Stimulated activated CD4-positive, alpha-beta T cell treated with anti-CD3 and anti-CD28 coated beads, Interleukin-1b, Interleukin-23, amount 100 ng/mL, for 4 hours (primary cell): ENCODE data around the gene AFF4.

Experiments used
- DNase-seq, 2 donors: peaks; one replicate each; pipeline ENCODE4 v3.0.0-alpha.2; 2020; ENCODE audit warnings: low read depth in 2 of 2

AFF4 gene

GRCh38 chr5:132895719-132896305 lies 67.6 kb downstream of the AFF4 start:
- no peak for DNase-seq

DNA sequence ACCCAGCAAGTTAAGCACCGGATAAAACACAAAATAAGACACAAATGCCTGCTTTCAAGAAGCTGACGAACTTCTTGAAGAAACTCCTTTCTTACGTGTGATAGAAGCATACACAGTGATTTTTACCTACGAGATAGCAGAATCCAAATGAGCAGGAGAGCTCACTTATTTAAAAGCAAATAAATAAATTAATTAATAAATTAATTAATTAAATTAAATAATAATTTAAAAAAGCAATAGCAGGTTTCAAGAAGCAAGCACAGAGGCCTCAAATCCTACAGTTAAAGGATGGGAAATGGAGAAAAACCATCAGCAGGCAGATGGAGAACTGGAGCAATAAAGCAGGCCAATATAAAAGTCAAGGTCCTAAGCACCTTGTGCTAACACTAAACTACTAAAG lies 72.6 kb downstream of the AFF4 start:
- DNase-seq = no peak

- no peak for DNase-seq
Measured at GRCh38 chr5:132889501-132889900, 73.9 kb downstream of the AFF4 start.

GRCh38 chr5:132887283-132887682 lies 76.2 kb downstream of the AFF4 start:
- DNase-seq = no peak

DNA sequence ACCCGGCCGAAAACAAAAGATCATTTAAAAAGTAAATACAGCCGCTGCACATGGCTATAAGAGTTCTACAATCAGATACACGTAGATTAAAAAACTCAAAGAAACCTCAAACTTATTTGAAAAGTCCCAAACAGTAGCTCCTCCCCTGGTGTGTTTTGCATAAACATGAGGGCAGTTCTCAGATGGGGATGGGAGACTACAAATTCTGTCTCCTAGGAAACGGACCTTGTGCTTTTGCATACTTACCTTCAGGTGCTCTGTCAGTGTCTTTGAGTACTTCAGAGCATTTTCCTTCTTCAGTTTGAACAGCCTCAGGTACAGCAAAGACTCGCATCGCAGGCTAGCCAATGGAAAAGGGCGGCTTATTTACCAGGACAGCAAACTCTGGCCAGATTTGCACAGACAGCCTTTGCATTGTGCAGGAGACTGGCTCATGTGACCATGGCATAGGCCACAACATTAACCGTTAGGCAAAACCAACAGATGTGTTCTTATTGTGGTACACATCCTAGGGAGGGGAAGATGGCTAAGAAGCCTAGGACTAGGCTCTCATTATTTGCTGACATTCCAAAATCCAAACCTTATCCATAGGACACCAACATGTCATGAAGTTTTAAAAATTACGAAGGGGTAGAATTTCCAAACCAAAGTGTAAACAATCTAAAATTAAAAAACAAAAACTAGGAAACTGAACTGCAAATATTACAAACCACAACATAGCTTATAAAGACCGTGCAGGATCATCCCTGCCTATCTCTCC lies 77.2 kb downstream of the AFF4 start:
- DNase-seq = no peak

DNA sequence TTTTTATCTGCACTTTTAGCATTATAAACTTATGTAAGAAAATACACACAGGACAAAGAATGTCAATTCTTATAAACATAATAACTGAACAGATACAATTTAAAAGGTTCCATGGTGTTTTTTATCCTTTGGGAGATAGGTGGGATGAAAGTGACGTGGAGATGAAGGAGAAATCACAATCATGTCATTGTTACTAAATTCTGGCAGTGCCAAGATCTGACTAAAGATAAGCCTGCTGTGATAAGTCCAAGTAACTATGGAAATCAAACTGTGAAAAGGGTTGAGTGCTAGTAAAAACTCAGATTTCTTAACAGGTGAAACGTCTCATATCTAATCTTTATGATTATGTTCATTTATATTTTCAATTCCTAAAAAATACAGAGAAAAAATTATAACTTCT lies 78.9 kb downstream of the AFF4 start:
- no peak for DNase-seq

DNA sequence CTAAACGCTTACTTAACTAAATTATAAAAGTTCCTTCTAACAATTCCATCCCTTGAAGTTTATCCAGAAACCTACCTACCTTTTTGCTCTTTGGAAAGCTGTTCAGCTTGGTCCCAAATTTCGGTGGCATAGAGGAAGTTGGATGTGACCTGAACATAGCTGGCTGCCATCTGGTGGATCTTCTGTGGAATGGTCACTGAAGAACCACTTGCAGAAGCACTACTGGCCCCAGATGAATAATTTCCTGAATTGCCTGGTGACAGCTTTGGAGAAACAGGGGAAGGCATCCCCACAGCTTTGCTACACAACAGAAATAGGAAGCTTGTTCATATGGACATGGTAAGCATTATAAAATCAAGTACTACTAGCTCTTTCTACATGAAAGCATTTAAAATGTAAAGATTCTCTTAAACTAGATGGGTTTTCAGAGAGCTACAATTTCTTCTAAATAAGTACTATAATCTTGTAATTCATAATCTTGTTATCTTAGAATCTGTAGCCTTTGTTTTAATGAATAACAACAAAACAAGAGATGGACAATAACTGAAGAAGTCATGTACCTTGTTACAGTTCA lies 80.1 kb downstream of the AFF4 start:
- no peak for DNase-seq

GRCh38 chr5:132877938-132878337 lies 85.5 kb downstream of the AFF4 start:
- no peak for DNase-seq

GRCh38 chr5:132877466-132877865 lies 86.0 kb downstream of the AFF4 start:
- no peak for DNase-seq

DNA sequence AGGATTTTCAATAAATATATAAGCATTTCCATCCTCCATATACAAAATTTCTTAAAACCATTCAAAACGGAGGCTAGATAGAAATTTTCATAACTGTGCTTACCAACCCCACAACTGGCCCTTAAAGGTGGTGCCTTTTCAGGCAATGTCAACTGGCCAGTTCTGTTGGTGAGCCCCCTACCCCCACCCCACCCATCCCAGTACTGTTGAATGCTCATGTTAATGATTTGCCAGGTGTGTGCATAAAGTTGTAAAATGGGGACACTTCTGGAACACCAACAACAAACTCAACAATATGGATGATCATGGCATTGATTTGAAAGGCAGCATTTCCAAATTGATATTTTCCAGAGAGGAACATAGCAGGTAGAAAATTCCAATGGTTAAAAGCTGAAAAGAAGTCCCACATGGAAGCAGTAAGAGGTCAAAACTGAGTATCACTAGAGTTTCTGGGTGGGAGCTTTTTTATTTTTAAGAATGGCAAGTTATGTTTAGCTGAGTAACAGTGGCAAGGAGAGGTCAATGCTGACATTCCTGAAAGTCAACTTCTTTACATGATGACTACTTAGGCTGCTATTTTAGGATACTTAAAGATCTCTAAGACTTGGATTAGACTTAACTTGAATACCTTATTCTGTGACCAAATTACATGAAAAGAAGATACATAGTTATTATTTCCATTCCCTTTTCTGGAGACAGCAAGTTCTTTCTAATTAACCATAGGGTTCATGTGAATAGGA lies 87.2 kb downstream of the AFF4 start:
- DNase-seq = no peak

GRCh38 chr5:132873930-132874271 lies 89.5 kb downstream of the AFF4 start:
- no peak for DNase-seq

DNA sequence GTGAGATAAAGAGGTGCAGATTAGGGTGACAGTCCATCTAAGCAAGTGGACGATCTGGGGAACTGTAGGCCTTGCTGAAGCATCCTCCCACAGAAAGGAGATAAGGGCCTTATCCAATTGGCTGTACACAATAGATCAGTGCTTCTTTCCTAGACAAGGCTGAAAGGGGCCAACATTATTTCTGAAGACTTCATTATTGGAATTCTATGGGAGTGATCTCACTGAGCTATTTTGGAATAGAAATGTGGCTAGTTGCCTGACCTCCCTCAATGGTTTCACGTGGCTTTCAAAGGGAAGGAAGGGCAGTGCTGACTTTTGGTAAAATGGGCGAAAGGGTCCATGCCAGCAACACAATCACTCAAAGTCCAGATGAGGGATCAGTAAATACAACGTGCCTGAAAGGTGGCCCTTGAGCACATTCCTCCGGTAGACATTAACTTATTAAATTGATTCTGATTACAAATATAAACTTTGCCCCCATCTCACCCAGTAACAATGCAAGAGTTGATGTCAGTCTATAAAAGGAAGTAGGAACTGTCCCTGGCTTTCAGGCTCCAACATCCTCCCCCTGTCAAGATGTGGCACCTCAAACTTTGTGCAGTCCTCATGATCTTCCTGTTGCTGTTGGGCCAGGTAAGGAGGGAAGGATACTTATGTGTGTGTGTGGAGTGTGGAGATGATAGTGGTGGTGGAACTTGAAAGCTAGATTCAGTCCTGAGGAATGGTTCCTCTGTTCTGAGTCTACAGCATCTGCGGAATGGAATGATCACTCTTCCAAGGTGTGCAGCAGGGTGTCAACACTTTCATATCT lies 90.1 kb downstream of the AFF4 start, which contains the start of gene LEAP2:
Gene LEAP2 (plus strand): TSS at position 550 of the 811 bp plus-strand sequence. CDS start 27 bp downstream, at position 577.
- DNase-seq = no peak

- no peak for DNase-seq
Measured at GRCh38 chr5:132872788-132873118, 90.7 kb downstream of the AFF4 start.

- no peak for DNase-seq
Measured at GRCh38 chr5:132871459-132872284, 91.8 kb downstream of the AFF4 start.

DNA sequence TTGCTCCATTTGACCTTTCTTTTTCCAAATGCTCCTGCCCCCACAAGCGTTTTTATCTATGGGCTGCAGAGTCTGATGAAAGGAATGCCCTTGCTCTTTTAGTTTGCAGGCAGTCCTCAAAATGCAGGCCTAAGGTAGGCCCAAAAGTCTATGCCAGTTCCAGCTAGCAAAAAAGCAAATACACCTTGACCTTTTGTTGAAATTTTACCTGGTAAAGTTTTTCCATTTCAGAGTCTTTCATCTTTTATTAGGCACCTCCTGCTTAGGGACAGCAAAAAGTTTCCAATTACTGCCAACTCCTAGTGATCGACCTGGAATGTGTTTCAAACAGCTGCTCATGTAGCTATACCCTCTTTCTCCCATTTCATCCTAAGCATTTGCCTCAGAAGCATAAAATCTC lies 92.6 kb downstream of the AFF4 start:
- DNase-seq = no peak

DNA sequence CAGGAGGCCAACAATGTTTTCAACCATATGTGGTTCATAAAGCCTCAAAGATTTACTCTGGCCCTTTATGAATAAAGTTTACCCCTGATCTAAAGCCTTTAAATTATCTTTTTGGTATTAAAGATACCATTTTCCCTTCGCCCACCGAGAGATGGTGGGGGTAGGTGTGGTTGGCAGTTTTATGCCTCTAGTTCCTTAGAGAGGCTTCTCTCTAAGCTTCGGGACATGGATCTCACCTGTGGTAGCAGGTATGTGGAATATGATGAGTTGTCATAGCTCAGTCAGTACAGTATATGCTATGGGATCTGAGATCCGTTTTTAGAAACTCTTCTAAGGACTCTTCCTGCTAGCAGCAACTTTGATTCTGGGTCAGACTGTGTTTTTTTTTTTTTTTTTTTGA lies 94.7 kb downstream of the AFF4 start:
- DNase-seq = no peak

- no peak for DNase-seq
Measured at GRCh38 chr5:132867046-132867451, 96.4 kb downstream of the AFF4 start.

DNA sequence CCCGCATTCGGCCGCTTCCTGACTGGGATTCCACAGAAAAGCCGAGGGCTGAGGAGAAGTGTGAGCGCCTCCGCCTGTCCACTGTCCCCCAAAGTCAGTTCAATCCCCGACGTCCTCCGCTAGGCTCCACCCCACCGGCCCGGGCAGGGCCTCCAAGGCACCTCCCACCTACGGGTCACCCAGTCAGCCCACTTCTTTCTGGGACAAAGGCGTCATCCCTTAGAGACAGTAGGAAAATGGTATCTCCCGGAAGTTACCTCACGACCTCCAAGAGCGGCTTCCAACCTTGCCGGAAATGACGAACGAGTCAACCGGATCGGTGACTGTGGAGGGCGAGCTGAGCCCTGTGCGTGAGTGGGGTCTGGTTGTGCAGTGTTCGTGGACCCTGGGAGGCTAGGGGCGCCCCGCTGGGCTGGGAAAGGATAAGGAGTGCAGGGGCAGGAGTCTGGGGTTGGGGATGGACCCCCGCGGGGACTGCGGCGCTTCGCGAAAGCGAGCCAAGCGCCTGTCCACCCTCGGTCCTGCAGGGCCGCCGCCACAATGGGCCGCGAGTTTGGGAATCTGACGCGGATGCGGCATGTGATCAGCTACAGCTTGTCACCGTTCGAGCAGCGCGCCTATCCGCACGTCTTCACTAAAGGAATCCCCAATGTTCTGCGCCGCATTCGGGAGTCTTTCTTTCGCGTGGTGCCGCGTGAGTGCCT lies 96.9 kb downstream of the AFF4 start, which contains the start of the genes GDF9 and UQCRQ:
Gene GDF9 (minus strand): TSS at position 128 of the 704 bp plus-strand sequence. CDS start 1,936 bp downstream, outside the sequence.
Gene UQCRQ (plus strand): TSS at position 301 of the 704 bp plus-strand sequence. CDS start 240 bp downstream, at position 541.
- DNase-seq = peak; percentile 77 to 82

DNA sequence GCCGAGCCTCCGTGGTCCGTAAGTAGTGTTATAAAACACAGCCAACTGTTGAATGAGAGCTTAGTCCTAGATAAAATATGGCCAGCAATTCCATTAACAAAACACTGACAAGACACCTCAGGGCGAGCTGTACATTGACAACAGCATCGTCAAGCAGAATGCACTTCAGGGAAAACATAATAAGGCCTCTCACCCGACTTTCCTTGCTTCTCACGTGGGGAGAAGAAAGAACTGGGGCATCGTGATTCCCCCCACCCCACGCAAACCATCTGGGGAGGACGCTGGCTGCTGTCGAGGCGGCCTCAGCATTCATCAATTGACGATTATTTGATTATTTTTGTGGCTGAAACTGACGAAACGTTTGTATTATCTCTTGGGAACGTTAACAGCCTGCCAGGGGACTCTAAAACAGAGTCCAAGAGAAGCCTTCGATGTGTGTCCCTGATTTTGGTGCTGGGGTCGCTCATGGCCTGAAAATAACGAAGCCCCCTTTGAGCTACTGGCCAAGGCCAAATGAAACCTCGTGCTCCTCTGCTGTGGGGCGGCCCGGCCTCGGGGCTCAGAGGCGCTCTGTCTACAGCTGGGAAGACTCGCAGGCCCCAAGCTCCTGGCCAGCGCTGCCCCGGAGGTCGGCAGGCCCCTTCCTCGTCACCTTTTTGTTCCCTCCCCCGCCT lies 97.6 kb downstream of the AFF4 start:
- no peak for DNase-seq
